Nephron (organoid): ENCODE measurements around the gene GALNT7.

ENCODE experiments used
- H3K27ac Mint-ChIP-seq, 3 experiments: 2 replicates each; pipeline ENCODE4 v1.8.0; 2020; ENCODE audit warnings: mixed read lengths in 3 of 3, mild to moderate bottlenecking in 2 of 3, moderate library complexity in 1 of 3
- H3K27me3 Mint-ChIP-seq: 2 replicates; pipeline ENCODE4 v1.8.0; 2021; ENCODE audit warnings: low read depth, mild to moderate bottlenecking, moderate library complexity, mixed read lengths
- H3K36me3 Mint-ChIP-seq: 2 replicates; pipeline ENCODE4 v1.8.0; 2020; ENCODE audit warnings: low read depth, mixed read lengths
- H3K4me1 Mint-ChIP-seq: 2 replicates; pipeline ENCODE4 v1.8.0; 2020; ENCODE audit warnings: mixed read lengths
- H3K4me3 Mint-ChIP-seq, 3 experiments: 2 replicates each; pipeline ENCODE4 v1.8.0; 2020; ENCODE audit warnings: mild to moderate bottlenecking in 3 of 3, mixed read lengths in 3 of 3, moderate library complexity in 2 of 3
- H3K9me3 Mint-ChIP-seq: 2 replicates; pipeline ENCODE4 v1.8.0; 2020; ENCODE audit warnings: mixed read lengths
- TF ChIP-seq, protein P1 (sequence below), 3 experiments: fragments of 200-600 bp; sonication (generic); IDR thresholded peaks; one replicate each; pipeline ENCODE4 v1.5.0; 2021; ENCODE audit warnings: antibody characterized with exemption in 3 of 3; ENCODE audit not compliant: unreplicated experiment in 3 of 3

The GALNT7 gene

DNA sequence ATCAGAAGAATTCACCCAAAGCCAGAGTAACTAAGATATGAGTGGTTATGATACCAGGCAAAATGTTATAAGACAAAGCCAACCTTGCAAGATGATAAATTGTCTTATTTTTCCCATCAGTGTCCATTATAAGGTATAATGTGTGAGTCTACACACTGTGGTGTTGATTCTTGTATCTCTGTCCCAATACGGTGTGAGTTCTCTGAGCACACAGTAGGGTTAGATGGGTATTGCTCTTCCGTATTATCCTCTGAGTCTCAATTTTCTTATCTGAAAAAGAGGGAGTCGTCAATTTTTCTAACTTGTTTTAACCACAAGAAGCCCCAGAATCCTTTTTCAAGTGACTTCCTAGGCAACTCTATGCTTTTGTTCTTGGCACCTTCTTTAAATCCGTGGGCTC is 95.6 kb downstream of the GALNT7 start:
- Mint-ChIP-seq H3K9me3 (no peaks in the 10 kb centered on the region), H3K36me3 (no peaks in the 10 kb centered on the region), H3K4me1 (peaks cover 34% of the 10 kb centered on the region), H3K27ac (peak overlapping the region; percentile 45 to 82 (median 78)), H3K27me3 (no peaks in the 10 kb centered on the region), H3K4me3 (peak overlapping the region in 1 of 3 experiments; percentile 9)
- TF ChIP-seq, protein P1, sequence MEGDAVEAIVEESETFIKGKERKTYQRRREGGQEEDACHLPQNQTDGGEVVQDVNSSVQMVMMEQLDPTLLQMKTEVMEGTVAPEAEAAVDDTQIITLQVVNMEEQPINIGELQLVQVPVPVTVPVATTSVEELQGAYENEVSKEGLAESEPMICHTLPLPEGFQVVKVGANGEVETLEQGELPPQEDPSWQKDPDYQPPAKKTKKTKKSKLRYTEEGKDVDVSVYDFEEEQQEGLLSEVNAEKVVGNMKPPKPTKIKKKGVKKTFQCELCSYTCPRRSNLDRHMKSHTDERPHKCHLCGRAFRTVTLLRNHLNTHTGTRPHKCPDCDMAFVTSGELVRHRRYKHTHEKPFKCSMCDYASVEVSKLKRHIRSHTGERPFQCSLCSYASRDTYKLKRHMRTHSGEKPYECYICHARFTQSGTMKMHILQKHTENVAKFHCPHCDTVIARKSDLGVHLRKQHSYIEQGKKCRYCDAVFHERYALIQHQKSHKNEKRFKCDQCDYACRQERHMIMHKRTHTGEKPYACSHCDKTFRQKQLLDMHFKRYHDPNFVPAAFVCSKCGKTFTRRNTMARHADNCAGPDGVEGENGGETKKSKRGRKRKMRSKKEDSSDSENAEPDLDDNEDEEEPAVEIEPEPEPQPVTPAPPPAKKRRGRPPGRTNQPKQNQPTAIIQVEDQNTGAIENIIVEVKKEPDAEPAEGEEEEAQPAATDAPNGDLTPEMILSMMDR (IDR thresholded peaks at IDR 0.05; ENCODE audit: unreplicated experiment in 3 of 3): no peak

DNA sequence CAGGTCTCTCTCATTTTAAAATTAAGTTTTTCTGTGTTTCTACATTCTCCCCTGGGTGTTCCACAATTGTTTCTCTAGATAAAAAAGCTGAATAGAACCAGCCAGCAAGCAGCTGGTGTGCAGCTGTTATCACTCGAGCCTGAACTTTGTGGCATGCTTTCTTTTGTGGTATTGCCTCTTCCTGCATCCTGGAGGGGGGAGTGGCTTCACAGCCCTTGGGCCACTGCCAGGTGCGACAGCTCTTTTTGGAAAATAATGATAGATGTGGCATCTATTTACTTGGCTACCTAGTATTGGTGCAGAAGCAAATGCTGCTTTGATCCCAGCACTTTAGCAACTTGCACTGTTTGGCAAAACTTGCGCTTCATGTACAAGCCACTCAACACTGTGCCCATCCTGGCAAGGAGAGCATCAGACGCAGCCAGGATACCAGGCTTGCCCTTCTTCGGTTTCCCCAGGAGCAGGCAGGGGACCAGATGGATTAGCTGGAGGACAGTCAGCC is 96.1 kb downstream of the GALNT7 start:
- Mint-ChIP-seq H3K9me3 (no peaks in the 10 kb centered on the region), H3K4me3 (peak overlapping the region in 1 of 3 experiments; percentile 9), H3K36me3 (no peaks in the 10 kb centered on the region), H3K27ac (peak overlapping the region; percentile 45 to 82 (median 78)), H3K4me1 (peaks cover 39% of the 10 kb centered on the region), H3K27me3 (no peaks in the 10 kb centered on the region)
- TF ChIP-seq, protein P1 (IDR thresholded peaks at IDR 0.05; ENCODE audit: unreplicated experiment in 3 of 3): no peak

DNA sequence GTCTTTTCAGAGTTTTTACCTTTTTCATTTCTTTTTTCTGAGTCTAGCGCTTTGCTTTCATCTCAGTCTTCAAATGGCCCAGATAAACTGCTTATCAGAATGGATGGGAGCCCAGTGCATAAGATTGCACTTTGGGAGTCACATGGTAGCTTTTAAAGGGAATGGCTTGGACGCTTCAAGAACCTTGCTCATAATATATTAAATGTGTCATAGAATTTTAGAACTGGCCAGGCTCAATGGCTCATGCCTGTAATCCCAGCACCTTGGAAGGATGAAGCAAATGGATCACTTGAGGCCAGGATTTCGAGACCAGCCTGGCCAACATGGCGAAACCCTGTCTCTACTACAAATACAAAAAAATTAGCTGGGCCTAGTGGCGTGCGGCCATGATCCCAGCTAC is 97.1 kb downstream of the GALNT7 start:
- Mint-ChIP-seq H3K27me3 (no peaks in the 10 kb centered on the region), H3K27ac (peak overlapping the region in 2 of 3 experiments; percentile 22 to 78), H3K9me3 (no peaks in the 10 kb centered on the region), H3K4me1 (peaks cover 49% of the 10 kb centered on the region), H3K36me3 (no peaks in the 10 kb centered on the region), H3K4me3 (no peak overlapping the region)
- TF ChIP-seq, protein P1 (IDR thresholded peaks at IDR 0.05; ENCODE audit: unreplicated experiment in 3 of 3): no peak

DNA sequence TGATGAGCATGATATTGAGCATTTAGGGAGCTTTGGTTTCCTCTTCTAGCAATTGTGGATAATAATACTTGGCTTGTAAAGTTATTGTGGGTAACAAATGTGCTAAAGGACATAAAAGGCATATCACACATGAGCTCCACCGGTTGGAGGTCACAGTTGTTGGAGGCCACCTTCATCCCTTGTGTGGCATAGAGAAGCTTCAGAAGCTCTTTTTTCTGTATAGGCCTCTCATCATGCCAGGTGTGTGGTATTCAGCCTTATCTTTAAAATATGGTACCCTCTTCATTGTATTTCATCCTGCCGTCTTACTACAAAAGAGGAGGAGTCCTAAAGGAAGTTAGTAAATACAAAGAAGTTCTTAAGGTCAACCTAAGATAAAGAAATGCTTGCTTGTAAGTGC is 99.1 kb downstream of the GALNT7 start:
- Mint-ChIP-seq H3K4me1 (peaks cover 63% of the 10 kb centered on the region), H3K27ac (no peak overlapping the region), H3K27me3 (no peaks in the 10 kb centered on the region), H3K4me3 (no peak overlapping the region), H3K36me3 (no peaks in the 10 kb centered on the region), H3K9me3 (no peaks in the 10 kb centered on the region)
- TF ChIP-seq, protein P1 (IDR thresholded peaks at IDR 0.05; ENCODE audit: unreplicated experiment in 3 of 3): no peak

DNA sequence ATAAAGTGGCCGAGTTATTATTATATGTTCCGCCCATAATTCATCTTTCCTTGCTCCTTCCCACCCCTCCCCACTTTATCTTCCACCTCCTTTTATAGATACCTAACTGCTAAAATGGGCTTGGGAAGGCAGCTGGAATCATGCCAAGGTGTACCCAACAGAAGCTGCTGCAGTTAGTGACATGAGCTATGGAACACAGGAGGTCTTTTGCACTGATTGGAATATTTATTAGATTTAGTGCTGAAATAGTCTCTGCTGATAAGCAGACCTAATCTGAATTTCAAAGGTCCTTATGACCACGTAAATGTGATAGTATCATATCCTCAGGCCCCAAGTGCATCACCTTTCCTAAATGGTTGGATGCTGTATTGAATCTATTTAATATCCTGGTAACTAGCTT is 100.7 kb downstream of the GALNT7 start:
- Mint-ChIP-seq H3K9me3 (peaks cover 2% of the 10 kb centered on the region), H3K4me3 (no peak overlapping the region), H3K27me3 (no peaks in the 10 kb centered on the region), H3K4me1 (peaks cover 72% of the 10 kb centered on the region), H3K36me3 (peaks cover 7% of the 10 kb centered on the region), H3K27ac (no peak overlapping the region)
- TF ChIP-seq, protein P1 (IDR thresholded peaks at IDR 0.05; ENCODE audit: unreplicated experiment in 3 of 3): no peak

DNA sequence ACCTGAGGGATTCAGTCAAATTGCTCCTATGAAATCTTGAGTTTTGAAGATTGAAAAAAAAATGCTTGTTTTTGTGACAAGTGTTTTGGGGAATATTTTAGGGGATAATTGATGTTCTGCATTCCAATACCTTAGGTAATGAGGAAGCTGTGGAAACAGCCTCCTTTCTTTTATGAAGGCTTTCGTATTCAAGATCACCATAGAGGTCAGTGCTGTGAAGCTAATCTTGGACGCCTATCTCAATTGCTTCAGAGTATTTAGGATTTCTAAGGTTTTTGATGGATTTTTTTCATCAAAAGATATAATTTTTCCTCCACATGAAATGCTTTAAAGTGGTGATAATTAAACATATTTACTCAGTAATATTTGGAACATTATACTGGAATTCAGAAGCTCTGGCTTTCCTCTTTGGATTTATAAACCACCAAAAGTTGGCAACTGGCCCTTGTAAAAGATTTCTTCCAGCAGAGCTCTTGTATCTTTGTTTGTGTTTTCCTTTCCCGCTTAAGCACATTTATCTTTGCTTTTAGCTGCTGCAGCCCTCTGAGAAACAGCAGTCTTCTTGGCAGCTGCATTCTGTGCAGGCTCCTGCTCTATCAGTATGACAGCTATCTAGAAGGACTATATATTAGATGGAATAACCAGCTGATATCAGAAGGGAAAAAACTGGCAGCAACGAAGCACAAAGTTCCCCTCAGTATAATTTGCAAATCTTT is 101.9 kb downstream of the GALNT7 start:
- peaks cover 67% of the 10 kb centered on the region for H3K4me1 Mint-ChIP-seq
- H3K4me3 Mint-ChIP-seq: peak overlapping the region in 1 of 3 experiments; percentile 2
- H3K27ac Mint-ChIP-seq: peak overlapping the region; percentile 46 to 90 (median 71)
- H3K27me3 Mint-ChIP-seq: no peaks in the 10 kb centered on the region
- H3K36me3 Mint-ChIP-seq: peaks cover 14% of the 10 kb centered on the region
- peaks cover 2% of the 10 kb centered on the region for H3K9me3 Mint-ChIP-seq
- TF ChIP-seq, protein P1 (IDR thresholded peaks at IDR 0.05; ENCODE audit: unreplicated experiment in 3 of 3): no peak
